GM06990 (cell line): Measurements from ENCODE around the gene FKBP1B.
"Not testable (repeated sequence)": the region's sequence is repeated elsewhere in the genome, so short reads cannot be mapped to it uniquely, and the experiment has no call there.

ENCODE experiments used
- DNase-seq: peaks from one replicate; pipeline ENCODE4 v3.0.0-alpha.2; 2011; ENCODE audit not compliant: insufficient read length; ENCODE audit errors: extremely low read depth
- H3K27me3 ChIP-seq: replicated peaks from 2 replicates; pipeline ENCODE4 v1.6.0; 2011; ENCODE audit warnings: low read length; ENCODE audit not compliant: control insufficient read depth, insufficient read depth
- H3K36me3 ChIP-seq: 2 replicates; pipeline ENCODE4 v1.5.1; 2011; ENCODE audit warnings: low read length; ENCODE audit not compliant: control insufficient read depth, insufficient read depth
- H3K4me3 ChIP-seq: replicated peaks from 2 replicates; pipeline ENCODE4 v1.5.1; 2011; ENCODE audit warnings: low read depth, mild to moderate bottlenecking, control low read depth, low read length
- TF ChIP-seq, protein P1 (sequence below): IDR thresholded peaks from 2 replicates; pipeline ENCODE4 v1.5.1; 2011; ENCODE audit warnings: low read length, control low read depth, mild to moderate bottlenecking, inconsistent platforms; ENCODE audit not compliant: insufficient read depth, poor library complexity, severe bottlenecking

The FKBP1B gene

DNA sequence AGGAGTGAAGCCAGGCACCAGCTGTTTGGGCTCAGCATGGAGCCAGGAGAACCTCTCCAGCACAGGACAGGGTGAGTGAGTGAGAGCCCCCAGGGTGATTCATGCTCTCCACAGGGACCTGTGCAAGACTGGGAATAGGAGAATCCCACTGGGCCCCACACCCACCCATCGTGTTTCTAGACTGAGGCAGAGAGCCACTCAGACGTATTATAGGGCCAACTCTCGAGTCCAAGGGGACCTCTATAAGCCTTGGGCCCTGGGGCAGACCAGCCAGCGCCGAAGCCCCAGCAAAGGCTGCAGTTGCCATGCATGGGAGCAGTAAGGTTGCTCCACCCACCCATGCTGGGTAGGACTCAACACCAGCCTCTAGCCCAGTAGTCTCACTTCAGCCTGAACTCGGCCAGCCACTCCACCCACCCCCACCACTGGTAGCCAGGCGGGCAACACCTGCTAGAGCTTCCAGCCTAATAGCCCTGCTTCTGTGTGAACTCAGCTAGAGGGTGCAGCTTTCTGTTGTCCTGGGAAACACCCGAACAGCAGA, 54.6 kb downstream of the FKBP1B start:
- no peaks in the 10 kb centered on the region for H3K36me3 ChIP-seq
- no peak overlapping the region for H3K4me3 ChIP-seq
- no peaks in the 10 kb centered on the region for H3K27me3 ChIP-seq
- no peak for DNase-seq
- TF ChIP-seq, protein P1, sequence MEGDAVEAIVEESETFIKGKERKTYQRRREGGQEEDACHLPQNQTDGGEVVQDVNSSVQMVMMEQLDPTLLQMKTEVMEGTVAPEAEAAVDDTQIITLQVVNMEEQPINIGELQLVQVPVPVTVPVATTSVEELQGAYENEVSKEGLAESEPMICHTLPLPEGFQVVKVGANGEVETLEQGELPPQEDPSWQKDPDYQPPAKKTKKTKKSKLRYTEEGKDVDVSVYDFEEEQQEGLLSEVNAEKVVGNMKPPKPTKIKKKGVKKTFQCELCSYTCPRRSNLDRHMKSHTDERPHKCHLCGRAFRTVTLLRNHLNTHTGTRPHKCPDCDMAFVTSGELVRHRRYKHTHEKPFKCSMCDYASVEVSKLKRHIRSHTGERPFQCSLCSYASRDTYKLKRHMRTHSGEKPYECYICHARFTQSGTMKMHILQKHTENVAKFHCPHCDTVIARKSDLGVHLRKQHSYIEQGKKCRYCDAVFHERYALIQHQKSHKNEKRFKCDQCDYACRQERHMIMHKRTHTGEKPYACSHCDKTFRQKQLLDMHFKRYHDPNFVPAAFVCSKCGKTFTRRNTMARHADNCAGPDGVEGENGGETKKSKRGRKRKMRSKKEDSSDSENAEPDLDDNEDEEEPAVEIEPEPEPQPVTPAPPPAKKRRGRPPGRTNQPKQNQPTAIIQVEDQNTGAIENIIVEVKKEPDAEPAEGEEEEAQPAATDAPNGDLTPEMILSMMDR = no peak

DNA sequence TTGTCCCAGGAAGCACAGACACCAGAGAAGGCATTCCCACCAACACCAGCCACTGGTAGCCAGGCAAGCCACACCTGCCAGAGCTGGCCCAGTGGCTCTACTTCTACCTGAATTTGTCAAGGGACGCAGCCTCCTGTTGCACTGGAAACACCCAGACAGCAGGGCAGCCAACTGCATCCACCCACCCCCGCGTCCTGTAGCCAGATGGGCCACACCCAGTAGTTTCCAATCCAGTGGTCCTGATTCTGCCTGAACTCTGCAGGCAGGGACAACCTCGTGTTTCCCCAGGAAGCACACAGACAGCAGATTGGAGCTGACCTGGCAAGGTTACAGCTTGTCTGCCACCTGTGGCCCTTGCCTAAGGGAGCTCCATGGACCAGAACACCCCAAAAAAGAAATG, 55.4 kb downstream of the FKBP1B start:
- DNase-seq = peak; percentile 29
- H3K36me3 ChIP-seq = no peaks in the 10 kb centered on the region
- TF ChIP-seq, protein P1 = no peak
- no peak overlapping the region for H3K4me3 ChIP-seq
- H3K27me3 ChIP-seq = no peaks in the 10 kb centered on the region

DNA sequence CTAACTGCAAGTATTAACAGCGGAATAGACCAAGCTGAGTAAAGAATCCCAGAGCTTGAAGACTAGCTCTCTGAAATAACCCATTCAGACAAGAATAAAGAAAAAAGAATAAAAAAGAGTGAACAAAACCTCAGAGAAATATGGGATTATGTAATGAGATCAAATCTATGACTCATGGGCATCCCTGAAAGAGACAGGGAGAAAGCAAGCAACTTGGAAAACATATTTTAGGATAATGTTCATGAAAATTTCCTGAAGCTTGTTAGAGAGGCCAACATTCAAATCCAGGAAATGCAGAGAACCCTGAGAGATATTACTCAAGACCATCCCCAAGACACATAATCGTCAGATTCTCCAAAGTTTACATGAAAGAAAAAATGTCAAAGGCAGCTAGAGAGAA, 56.3 kb downstream of the FKBP1B start:
- TF ChIP-seq, protein P1 = no peak
- H3K36me3 ChIP-seq = no peaks in the 10 kb centered on the region
- H3K4me3 ChIP-seq = no peak overlapping the region
- H3K27me3 ChIP-seq = no peaks in the 10 kb centered on the region
- DNase-seq = no peak

DNA sequence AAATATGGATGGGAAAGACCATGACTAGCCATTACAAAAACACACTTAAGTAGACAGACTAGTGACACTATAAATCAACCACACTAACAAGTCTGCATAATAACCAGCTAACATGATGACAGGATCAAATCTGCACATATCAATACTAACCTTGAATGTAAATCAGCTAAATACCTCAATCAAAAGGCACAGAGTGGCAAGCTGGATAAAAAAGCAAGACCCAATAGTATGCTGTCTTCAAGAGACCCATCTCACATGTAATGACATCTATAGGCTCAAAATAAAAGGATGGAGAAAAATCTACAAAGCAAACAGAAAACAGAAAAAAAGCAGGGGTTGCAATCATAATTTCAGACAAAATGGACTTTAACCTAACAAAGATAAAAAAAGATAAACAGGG, 57.2 kb downstream of the FKBP1B start:
- no peak for DNase-seq
- Histone ChIP-seq H3K36me3 (no peaks in the 10 kb centered on the region), H3K27me3 (no peaks in the 10 kb centered on the region), H3K4me3 (no peak overlapping the region)
- TF ChIP-seq, protein P1 = no peak

DNA sequence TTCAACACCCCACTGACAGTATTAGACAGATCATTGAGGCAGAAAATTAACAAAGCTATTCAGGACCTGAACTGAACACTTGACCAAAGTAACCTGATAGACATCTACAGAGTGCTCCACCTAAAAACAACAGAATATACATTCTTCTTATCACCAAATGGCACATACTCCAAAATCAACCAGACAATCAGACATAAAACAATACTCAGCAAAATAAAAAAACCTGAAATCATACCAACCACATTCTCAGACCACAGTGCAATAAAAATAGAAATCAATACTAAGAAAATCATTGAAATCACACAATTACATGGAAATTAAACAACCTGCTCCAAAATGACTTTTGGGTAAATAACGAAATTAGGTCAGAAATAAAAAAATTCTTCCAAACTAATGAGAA, 57.8 kb downstream of the FKBP1B start:
- TF ChIP-seq, protein P1 = no peak
- DNase-seq = no peak
- H3K4me3 ChIP-seq = no peak overlapping the region
- H3K36me3 ChIP-seq = no peaks in the 10 kb centered on the region
- no peaks in the 10 kb centered on the region for H3K27me3 ChIP-seq

DNA sequence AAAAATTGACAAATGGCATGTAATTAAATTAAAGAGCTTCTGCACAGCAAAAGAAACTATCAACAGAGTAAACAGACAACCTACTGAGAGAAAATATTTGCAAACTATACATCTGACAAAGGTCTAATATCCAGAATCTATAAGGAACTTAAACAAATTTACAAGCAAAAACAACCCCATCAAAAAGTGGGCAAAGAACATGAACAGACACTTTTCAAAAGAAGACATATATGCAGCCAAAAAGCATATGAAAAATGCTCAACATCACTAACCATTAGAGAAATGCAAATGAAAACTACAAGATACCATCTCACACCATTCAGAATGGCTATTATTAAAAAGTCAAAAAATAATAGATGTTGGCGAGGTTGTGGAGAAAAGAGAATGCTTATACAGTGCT, 59.9 kb downstream of the FKBP1B start:
- not testable (repeated sequence) for H3K27me3 ChIP-seq, H3K36me3 ChIP-seq, H3K4me3 ChIP-seq, DNase-seq
